ENCODE results near the gene MPC1L.
A peak's percentile ranks its signal among the peaks of the same experiment; 100 is the strongest.
"Not testable (repeated sequence)": the region's sequence is repeated elsewhere in the genome, so short reads cannot be mapped to it uniquely, and the experiment has no call there.

The MPC1L gene

DNA sequence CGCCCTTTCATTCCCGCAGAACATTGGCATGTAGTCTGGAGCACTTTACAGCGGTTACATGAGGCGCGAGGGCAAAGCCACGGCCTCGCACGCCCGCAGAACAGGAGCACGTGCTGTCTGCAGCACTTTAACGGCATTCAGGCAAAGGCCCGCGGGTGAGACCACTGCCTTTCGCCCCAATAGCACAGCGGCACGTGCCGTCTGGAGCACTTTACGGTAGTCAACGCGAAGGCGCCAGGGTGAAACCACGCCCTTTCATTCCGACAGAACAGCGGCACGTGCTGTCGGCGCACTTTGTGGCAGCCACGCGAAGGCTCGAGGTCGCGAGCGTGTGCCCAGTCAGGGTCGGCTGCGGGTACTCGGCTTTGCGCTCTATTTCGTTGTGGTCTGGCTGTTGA is at the start of gene MPC1L:
Gene MPC1L (plus strand): TSS at position 290 of the 398 bp plus-strand sequence. CDS start 138 bp downstream, outside the sequence.
- TF ChIP-seq, protein P1, sequence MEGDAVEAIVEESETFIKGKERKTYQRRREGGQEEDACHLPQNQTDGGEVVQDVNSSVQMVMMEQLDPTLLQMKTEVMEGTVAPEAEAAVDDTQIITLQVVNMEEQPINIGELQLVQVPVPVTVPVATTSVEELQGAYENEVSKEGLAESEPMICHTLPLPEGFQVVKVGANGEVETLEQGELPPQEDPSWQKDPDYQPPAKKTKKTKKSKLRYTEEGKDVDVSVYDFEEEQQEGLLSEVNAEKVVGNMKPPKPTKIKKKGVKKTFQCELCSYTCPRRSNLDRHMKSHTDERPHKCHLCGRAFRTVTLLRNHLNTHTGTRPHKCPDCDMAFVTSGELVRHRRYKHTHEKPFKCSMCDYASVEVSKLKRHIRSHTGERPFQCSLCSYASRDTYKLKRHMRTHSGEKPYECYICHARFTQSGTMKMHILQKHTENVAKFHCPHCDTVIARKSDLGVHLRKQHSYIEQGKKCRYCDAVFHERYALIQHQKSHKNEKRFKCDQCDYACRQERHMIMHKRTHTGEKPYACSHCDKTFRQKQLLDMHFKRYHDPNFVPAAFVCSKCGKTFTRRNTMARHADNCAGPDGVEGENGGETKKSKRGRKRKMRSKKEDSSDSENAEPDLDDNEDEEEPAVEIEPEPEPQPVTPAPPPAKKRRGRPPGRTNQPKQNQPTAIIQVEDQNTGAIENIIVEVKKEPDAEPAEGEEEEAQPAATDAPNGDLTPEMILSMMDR (conservative IDR thresholded peaks at IDR 0.05; ENCODE audit: low read depth), result no peak
- DNase-seq (ENCODE audit: low spot score), result no peak
- ChIA-PET POLR2A (ENCODE audit: low non-redundant PET) (no interaction called here), CTCF (no interaction called here)
- H3K27ac ChIP-seq, result no peak within 1 kb of the TSS

GRCh38 chrX:40573763-40574162 is 49.5 kb upstream of the MPC1L start:
- ChIA-PET CTCF (interaction anchor here (0.5 kb wide), 1 partner anchor 22 kb away, joined by 4 read pairs; no protein-coding TSS in a partner anchor), POLR2A (ENCODE audit: low non-redundant PET) (no interaction called here)
- no peak for DNase-seq (ENCODE audit: low spot score)
- no peak overlapping the region for H3K27ac ChIP-seq
- TF ChIP-seq, protein P1 (conservative IDR thresholded peaks at IDR 0.05; ENCODE audit: low read depth), result peak; percentile 31

GRCh38 chrX:40575411-40575810 is 47.8 kb upstream of the MPC1L start:
- DNase-seq (ENCODE audit: low spot score), result peak; percentile 20
- CTCF ChIA-PET; POLR2A ChIA-PET (ENCODE audit: low non-redundant PET): not testable (repeated sequence)

GRCh38 chrX:40576291-40576690 is 46.9 kb upstream of the MPC1L start:
- CTCF ChIA-PET, result no interaction called here
- TF ChIP-seq, protein P1 (conservative IDR thresholded peaks at IDR 0.05; ENCODE audit: low read depth), result no peak
- POLR2A ChIA-PET (ENCODE audit: low non-redundant PET), result no interaction called here
- no peak overlapping the region for H3K27ac ChIP-seq
- no peak for DNase-seq (ENCODE audit: low spot score)

More at GRCh38 chrX:40575411-40575810, 47.8 kb upstream of the MPC1L start:
- not testable (repeated sequence) for H3K27ac ChIP-seq

DNA sequence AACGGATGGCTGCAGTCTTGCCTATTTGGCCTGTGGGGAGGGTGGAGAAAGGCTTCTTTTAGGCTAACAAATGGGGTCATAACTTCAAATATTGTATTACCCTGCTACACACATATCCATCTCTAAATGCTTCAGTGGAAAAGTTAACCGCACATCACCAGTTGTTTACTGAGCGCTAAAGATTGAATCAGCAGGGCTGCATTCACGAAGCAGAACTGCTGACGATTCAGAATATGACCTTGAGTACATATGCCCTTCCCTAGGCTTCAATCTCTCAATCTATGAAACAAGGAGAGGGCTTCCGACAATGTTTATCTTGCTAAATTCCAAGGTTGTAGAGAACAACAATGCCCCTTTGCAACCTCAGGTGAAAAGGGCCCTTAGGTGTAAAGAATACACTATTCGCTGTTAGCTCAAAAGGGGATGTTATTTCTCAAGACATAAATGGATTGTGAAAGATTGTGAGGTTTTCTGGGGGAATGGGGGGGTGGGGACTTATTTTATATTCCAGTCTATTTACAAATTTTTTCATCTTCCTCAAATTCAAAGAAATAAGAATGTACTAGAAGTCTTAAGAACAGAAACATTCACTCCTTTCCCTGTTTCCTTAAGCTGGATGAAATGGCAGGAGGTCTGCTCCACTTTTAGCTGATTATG is 45.1 kb upstream of the MPC1L start:
- CTCF ChIA-PET, result no interaction called here

DNA sequence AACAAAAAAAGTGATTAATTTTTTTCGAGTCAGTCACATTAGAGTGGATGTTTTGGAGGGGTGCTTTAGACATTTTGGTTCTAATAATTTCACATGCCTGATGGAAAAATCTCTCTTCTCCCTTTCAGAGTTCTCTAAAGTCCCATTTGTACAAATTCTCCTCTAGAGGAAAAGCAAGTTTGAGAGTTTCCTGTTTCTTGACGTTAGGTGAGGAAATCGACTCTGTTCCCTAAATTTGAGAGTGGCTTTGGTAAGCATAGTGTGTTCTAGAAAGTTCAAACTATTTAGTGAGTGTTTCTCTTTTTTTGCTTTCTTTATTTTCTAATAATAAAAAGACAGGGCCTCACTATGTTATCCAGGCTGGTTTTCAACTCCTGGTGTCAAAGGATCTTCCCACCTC is 44.1 kb upstream of the MPC1L start:
- no peak overlapping the region for H3K27ac ChIP-seq
- TF ChIP-seq, protein P1 (conservative IDR thresholded peaks at IDR 0.05; ENCODE audit: low read depth), result no peak
- ChIA-PET CTCF (no interaction called here), POLR2A (ENCODE audit: low non-redundant PET) (no interaction called here)
- no peak for DNase-seq (ENCODE audit: low spot score)

More for the DNA sequence above, 45.1 kb upstream of the MPC1L start:
- H3K27ac ChIP-seq, result no peak overlapping the region
- TF ChIP-seq, protein P1 (conservative IDR thresholded peaks at IDR 0.05; ENCODE audit: low read depth), result no peak
- POLR2A ChIA-PET (ENCODE audit: low non-redundant PET), result no interaction called here
- no peak for DNase-seq (ENCODE audit: low spot score)

DNA sequence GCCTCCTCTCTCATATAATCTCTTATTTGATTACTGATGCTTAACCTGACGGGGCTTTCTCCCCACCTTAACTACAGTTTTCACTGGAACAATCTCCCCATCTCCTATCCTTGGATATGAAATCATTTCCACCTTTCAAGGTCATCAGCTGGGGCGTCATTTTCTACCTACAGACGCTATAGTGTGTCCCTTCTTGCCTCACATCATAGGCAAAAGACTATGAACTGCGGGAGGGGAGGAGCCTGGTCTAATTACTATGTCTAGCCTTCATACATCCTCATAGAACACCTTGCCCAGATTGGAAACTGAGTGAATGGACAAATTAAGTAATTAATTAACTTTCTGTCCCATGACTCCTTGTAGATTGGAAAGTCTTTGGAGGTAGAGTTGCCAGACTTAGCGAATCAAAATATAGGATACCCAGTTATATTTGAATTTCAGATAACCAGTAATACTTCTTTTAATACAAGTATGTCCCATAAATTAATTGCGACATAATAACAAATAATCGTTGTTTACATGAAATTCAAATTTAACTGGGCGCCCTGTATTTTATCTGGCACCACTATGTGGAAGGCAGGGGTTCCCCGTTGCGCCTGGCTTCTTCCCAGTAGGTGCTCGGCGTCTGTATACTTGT is 43.2 kb upstream of the MPC1L start:
- POLR2A ChIA-PET (ENCODE audit: low non-redundant PET), result no interaction called here
- DNase-seq (ENCODE audit: low spot score), result no peak
- TF ChIP-seq, protein P1 (conservative IDR thresholded peaks at IDR 0.05; ENCODE audit: low read depth), result no peak
- CTCF ChIA-PET, result interaction anchor here (0.5 kb wide), 1 partner anchor 495 kb away, joined by 4 read pairs; no protein-coding TSS in a partner anchor
- H3K27ac ChIP-seq, result peak overlapping the region; percentile 77

Data from RWPE1 (cell line).